Liver (tissue), 3 donors: Measurements from ENCODE around the gene ABCA6.

Experiments used
- ATF3 ChIP-seq: IDR thresholded peaks from 2 replicates; pipeline ENCODE4 v1.6.1; 2016; ENCODE audit warnings: antibody characterized with exemption
- JUND ChIP-seq, 2 donors: IDR thresholded peaks; 2 replicates each; pipeline ENCODE4 v1.6.1; 2016; ENCODE audit warnings: antibody characterized with exemption in 2 of 2
- RAD21 ChIP-seq, 2 donors: IDR thresholded peaks; 2 replicates each; pipeline ENCODE4 v1.6.1; 2016; ENCODE audit warnings: antibody characterized with exemption in 2 of 2, mild to moderate bottlenecking in 2 of 2
- RXRA ChIP-seq, 2 donors: IDR thresholded peaks; 2 replicates each; pipeline ENCODE4 v1.6.1; 2017 to 2018; ENCODE audit warnings: antibody characterized with exemption in 2 of 2, mild to moderate bottlenecking in 1 of 2
- SP1 ChIP-seq: IDR thresholded peaks from 2 replicates; pipeline ENCODE4 v1.6.1; 2018; ENCODE audit warnings: antibody characterized with exemption, mild to moderate bottlenecking
- TAF1 ChIP-seq: conservative IDR thresholded peaks from 2 replicates; pipeline ENCODE4 v1.6.1; 2016; ENCODE audit warnings: antibody characterized with exemption, mild to moderate bottlenecking
- TF ChIP-seq, protein P1 (sequence below): fragments of 150-350 bp; IDR thresholded peaks from 2 replicates; pipeline ENCODE4 v1.5.1; 2017; ENCODE audit warnings: improper control_type of control experiment, low read depth, low read length; ENCODE audit not compliant: missing input control
- TF ChIP-seq, protein P2 (sequence below): IDR thresholded peaks from 2 replicates; pipeline ENCODE4 v1.6.1; 2016; ENCODE audit warnings: antibody characterized with exemption, mild to moderate bottlenecking
- TF ChIP-seq, protein P3 (sequence below): IDR thresholded peaks from 2 replicates; pipeline ENCODE4 v1.6.1; 2016; ENCODE audit warnings: antibody characterized with exemption
- donor health status: healthy.
- donor health status: healthy.

- TF ChIP-seq RAD21 (IDR thresholded peaks at IDR 0.05) (no peak), RXRA (IDR thresholded peaks at IDR 0.05) (no peak), SP1 (no peak), TAF1 (no peak), JUND (IDR thresholded peaks at IDR 0.05) (no peak), ATF3 (no peak)
- TF ChIP-seq, protein P1, sequence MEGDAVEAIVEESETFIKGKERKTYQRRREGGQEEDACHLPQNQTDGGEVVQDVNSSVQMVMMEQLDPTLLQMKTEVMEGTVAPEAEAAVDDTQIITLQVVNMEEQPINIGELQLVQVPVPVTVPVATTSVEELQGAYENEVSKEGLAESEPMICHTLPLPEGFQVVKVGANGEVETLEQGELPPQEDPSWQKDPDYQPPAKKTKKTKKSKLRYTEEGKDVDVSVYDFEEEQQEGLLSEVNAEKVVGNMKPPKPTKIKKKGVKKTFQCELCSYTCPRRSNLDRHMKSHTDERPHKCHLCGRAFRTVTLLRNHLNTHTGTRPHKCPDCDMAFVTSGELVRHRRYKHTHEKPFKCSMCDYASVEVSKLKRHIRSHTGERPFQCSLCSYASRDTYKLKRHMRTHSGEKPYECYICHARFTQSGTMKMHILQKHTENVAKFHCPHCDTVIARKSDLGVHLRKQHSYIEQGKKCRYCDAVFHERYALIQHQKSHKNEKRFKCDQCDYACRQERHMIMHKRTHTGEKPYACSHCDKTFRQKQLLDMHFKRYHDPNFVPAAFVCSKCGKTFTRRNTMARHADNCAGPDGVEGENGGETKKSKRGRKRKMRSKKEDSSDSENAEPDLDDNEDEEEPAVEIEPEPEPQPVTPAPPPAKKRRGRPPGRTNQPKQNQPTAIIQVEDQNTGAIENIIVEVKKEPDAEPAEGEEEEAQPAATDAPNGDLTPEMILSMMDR, result no peak
- TF ChIP-seq, protein P2, sequence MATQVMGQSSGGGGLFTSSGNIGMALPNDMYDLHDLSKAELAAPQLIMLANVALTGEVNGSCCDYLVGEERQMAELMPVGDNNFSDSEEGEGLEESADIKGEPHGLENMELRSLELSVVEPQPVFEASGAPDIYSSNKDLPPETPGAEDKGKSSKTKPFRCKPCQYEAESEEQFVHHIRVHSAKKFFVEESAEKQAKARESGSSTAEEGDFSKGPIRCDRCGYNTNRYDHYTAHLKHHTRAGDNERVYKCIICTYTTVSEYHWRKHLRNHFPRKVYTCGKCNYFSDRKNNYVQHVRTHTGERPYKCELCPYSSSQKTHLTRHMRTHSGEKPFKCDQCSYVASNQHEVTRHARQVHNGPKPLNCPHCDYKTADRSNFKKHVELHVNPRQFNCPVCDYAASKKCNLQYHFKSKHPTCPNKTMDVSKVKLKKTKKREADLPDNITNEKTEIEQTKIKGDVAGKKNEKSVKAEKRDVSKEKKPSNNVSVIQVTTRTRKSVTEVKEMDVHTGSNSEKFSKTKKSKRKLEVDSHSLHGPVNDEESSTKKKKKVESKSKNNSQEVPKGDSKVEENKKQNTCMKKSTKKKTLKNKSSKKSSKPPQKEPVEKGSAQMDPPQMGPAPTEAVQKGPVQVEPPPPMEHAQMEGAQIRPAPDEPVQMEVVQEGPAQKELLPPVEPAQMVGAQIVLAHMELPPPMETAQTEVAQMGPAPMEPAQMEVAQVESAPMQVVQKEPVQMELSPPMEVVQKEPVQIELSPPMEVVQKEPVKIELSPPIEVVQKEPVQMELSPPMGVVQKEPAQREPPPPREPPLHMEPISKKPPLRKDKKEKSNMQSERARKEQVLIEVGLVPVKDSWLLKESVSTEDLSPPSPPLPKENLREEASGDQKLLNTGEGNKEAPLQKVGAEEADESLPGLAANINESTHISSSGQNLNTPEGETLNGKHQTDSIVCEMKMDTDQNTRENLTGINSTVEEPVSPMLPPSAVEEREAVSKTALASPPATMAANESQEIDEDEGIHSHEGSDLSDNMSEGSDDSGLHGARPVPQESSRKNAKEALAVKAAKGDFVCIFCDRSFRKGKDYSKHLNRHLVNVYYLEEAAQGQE, result no peak
- TF ChIP-seq, protein P3, sequence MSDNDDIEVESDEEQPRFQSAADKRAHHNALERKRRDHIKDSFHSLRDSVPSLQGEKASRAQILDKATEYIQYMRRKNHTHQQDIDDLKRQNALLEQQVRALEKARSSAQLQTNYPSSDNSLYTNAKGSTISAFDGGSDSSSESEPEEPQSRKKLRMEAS, result no peak
Observed at GRCh38 chr17:69055334-69055733, 86.4 kb downstream of the ABCA6 start.
